Measurements from ENCODE around the gene CCDC81. TPM values are rescaled to one million over a fixed set of nuclear protein-coding genes. Genes with fewer than 3 reads are reported as not detected.

Gene CCDC81
- polyA plus RNA-seq, 1 donor (not counting 4 experiments of a cell fraction or from before 2014, with no cell fraction given), result 0.42 TPM

- Histone ChIP-seq H3K79me2 (ENCODE audit: control insufficient read depth, insufficient read depth, low read length) (no peaks in the 10 kb centered on the region), H3K27me3 (ENCODE audit: control insufficient read depth, extremely low read depth, insufficient read depth, low read length) (no peaks in the 10 kb centered on the region)
- FAIRE-seq, result no peak
These were observed 75.4 kb downstream of the CCDC81 start for GRCh38 chr11:86449993-86450629.

GRCh38 chr11:86453290-86454030 is 78.8 kb downstream of the CCDC81 start:
- dilution Hi-C loops (cut with MboI; ENCODE audit: extremely low pct_ligation_motif_present, low sequenced_read_pairs), result no loop called here
- H3K9me1 ChIP-seq (ENCODE audit: control insufficient read depth, extremely low read depth, insufficient read depth, low read length), result no peaks in the 10 kb centered on the region
- peak in 2 of 3 experiments; percentile 7 to 8 for TF ChIP-seq CTCF (optimal IDR thresholded peaks at IDR 0.05 in 1 of 3, IDR thresholded peaks at IDR 0.05 in 1 of 3, conservative IDR thresholded peaks at IDR 0.05 in 1 of 3; ENCODE audit: extremely low read depth in 1 of 3, insufficient read depth in 2 of 3, low read length in 3 of 3)
- TF ChIP-seq EZH2 (IDR thresholded peaks at IDR 0.05; ENCODE audit: low read length), result no peak
- H3K79me2 ChIP-seq (ENCODE audit: control insufficient read depth, insufficient read depth, low read length), result no peaks in the 10 kb centered on the region
- H3K4me2 ChIP-seq (ENCODE audit: control insufficient read depth, extremely low read depth, insufficient read depth, low read depth, low read length), result no peak overlapping the region
- DNase-seq (ENCODE audit: low read depth, low spot score), result no peak
- no peaks in the 10 kb centered on the region for H3K9me3 ChIP-seq (ENCODE audit: control insufficient read depth, low read depth, low read length)
- H3K36me3 ChIP-seq (ENCODE audit: control insufficient read depth in 2 of 2, extremely low read depth in 1 of 2, insufficient read depth in 2 of 2, low read length in 2 of 2), result no peaks in the 10 kb centered on the region
- H2AFZ ChIP-seq (ENCODE audit: control insufficient read depth, low read length), result no peak overlapping the region
- H3K27ac ChIP-seq (ENCODE audit: control insufficient read depth, insufficient read depth, low read length), result no peak overlapping the region
- peaks cover 3% of the 10 kb centered on the region for H3K4me1 ChIP-seq (ENCODE audit: control insufficient read depth, extremely low read depth, insufficient read depth, low read length)
- no peak for FAIRE-seq
- H3K9ac ChIP-seq (ENCODE audit: control insufficient read depth, extremely low read depth, insufficient read depth, low read length), result no peak overlapping the region
- H4K20me1 ChIP-seq (ENCODE audit: control insufficient read depth, extremely low read depth, insufficient read depth, low read length), result no peaks in the 10 kb centered on the region
- H3K4me3 ChIP-seq (ENCODE audit: control insufficient read depth in 2 of 3, extremely low read depth in 1 of 3, insufficient read depth in 2 of 3, low read depth in 1 of 3, low read length in 3 of 3), result no peak overlapping the region
- no peaks in the 10 kb centered on the region for H3K27me3 ChIP-seq (ENCODE audit: control insufficient read depth, extremely low read depth, insufficient read depth, low read length)

More at GRCh38 chr11:86449993-86450629, 75.4 kb downstream of the CCDC81 start:
- DNase-seq (ENCODE audit: low read depth, low spot score), result no peak
- Histone ChIP-seq H3K9me3 (ENCODE audit: control insufficient read depth, low read depth, low read length) (no peaks in the 10 kb centered on the region), H3K4me3 (ENCODE audit: control insufficient read depth in 2 of 3, extremely low read depth in 1 of 3, insufficient read depth in 2 of 3, low read depth in 1 of 3, low read length in 3 of 3) (no peak overlapping the region), H3K27ac (ENCODE audit: control insufficient read depth, insufficient read depth, low read length) (no peak overlapping the region), H4K20me1 (ENCODE audit: control insufficient read depth, extremely low read depth, insufficient read depth, low read length) (no peaks in the 10 kb centered on the region), H3K4me2 (ENCODE audit: control insufficient read depth, extremely low read depth, insufficient read depth, low read depth, low read length) (no peak overlapping the region), H3K9me1 (ENCODE audit: control insufficient read depth, extremely low read depth, insufficient read depth, low read length) (no peaks in the 10 kb centered on the region), H3K4me1 (ENCODE audit: control insufficient read depth, extremely low read depth, insufficient read depth, low read length) (no peaks in the 10 kb centered on the region), H2AFZ (ENCODE audit: control insufficient read depth, low read length) (no peak overlapping the region), H3K36me3 (ENCODE audit: control insufficient read depth in 2 of 2, extremely low read depth in 1 of 2, insufficient read depth in 2 of 2, low read length in 2 of 2) (no peaks in the 10 kb centered on the region), H3K9ac (ENCODE audit: control insufficient read depth, extremely low read depth, insufficient read depth, low read length) (no peak overlapping the region)
- no peak for TF ChIP-seq EZH2 (IDR thresholded peaks at IDR 0.05; ENCODE audit: low read length)
- dilution Hi-C loops (cut with MboI; ENCODE audit: extremely low pct_ligation_motif_present, low sequenced_read_pairs), result no loop called here
